GM12892 (cell line): ENCODE data around the gene SH3D21. TPM values are rescaled to one million over a fixed set of nuclear protein-coding genes. Genes with fewer than 3 reads are reported as not detected.
A peak's percentile ranks its signal among the peaks of the same experiment; 100 is the strongest.

Source experiments
- DNase-seq: peaks from one replicate; pipeline ENCODE4 v3.0.0; 2011; ENCODE audit not compliant: insufficient read length
- FAIRE-seq: peaks from 2 replicates; lab custom pipeline; 2011; peaks lifted over from hg19 to GRCh38; lab: Jason Lieb, UNC
- POLR2A ChIP-seq: IDR thresholded peaks from 2 replicates; pipeline ENCODE4 v1.6.1; 2011; ENCODE audit warnings: low read depth, low read length, control low read depth
- POLR2AphosphoS5 ChIP-seq: IDR thresholded peaks from 2 replicates; pipeline ENCODE4 v1.6.1; 2011; ENCODE audit warnings: low read depth, low read length, control low read depth
- TAF1 ChIP-seq: IDR thresholded peaks from 2 replicates; pipeline ENCODE4 v1.6.1; 2011; ENCODE audit warnings: low read depth, mild to moderate bottlenecking, control low read depth, low read length, borderline replicate concordance
- polyA plus RNA-seq: library from polyadenylated mRNA; unstranded; fragments of >200 nt; gene quantifications from one replicate; pipeline ENCODE4 v1.2.1, GENCODE V29; 2012; ENCODE audit warnings: missing spikeins, inconsistent platforms; ENCODE audit not compliant: missing spikeins

SH3D21 gene
- 15.3 TPM for polyA plus RNA-seq

- FAIRE-seq (peak; percentile 9), DNase-seq (no peak)
- no peak for TF ChIP-seq POLR2A
- TF ChIP-seq TAF1, result no peak
- no peak for TF ChIP-seq POLR2AphosphoS5
Observed at GRCh38 chr1:36306210-36306901, at the start of gene SH3D21. Gene SH3D21 (plus strand): TSS chr1:36306368. CDS start chr1:36306421, 53 bp downstream.

- no peak for FAIRE-seq
- TF ChIP-seq TAF1 (no peak), POLR2A (no peak), POLR2AphosphoS5 (no peak)
- DNase-seq, result no peak
Observed at GRCh38 chr1:36256558-36257374, 49.4 kb upstream of the SH3D21 start.

- no peak for TF ChIP-seq TAF1
- TF ChIP-seq POLR2AphosphoS5, result no peak
- TF ChIP-seq POLR2A, result no peak
- DNase-seq (peak; percentile 21), FAIRE-seq (no peak)
Observed at GRCh38 chr1:36257375-36257767, 48.8 kb upstream of the SH3D21 start.

- DNase-seq (no peak), FAIRE-seq (no peak)
- no peak for TF ChIP-seq POLR2A
- no peak for TF ChIP-seq POLR2AphosphoS5
- no peak for TF ChIP-seq TAF1
Observed at GRCh38 chr1:36258960-36259344, 47.2 kb upstream of the SH3D21 start.

GRCh38 chr1:36268981-36269380 is 37.2 kb upstream of the SH3D21 start:
- DNase-seq, result no peak
- TF ChIP-seq TAF1 (no peak), POLR2A (no peak), POLR2AphosphoS5 (no peak)
- FAIRE-seq, result no peak

- FAIRE-seq (no peak), DNase-seq (no peak)
- no peak for TF ChIP-seq POLR2A
- no peak for TF ChIP-seq POLR2AphosphoS5
- TF ChIP-seq TAF1, result no peak
Observed at GRCh38 chr1:36269408-36269838, 36.7 kb upstream of the SH3D21 start.

- TF ChIP-seq TAF1 (no peak), POLR2AphosphoS5 (no peak), POLR2A (no peak)
- no peak for DNase-seq
- FAIRE-seq, result no peak
Observed at GRCh38 chr1:36273024-36273423, 33.1 kb upstream of the SH3D21 start.

GRCh38 chr1:36274201-36274600 is 32.0 kb upstream of the SH3D21 start:
- no peak for TF ChIP-seq TAF1
- TF ChIP-seq POLR2A, result no peak
- TF ChIP-seq POLR2AphosphoS5, result no peak
- FAIRE-seq, result no peak
- no peak for DNase-seq

GRCh38 chr1:36276688-36277087 is 29.5 kb upstream of the SH3D21 start:
- TF ChIP-seq POLR2AphosphoS5 (no peak), POLR2A (no peak), TAF1 (no peak)
- FAIRE-seq, result no peak
- no peak for DNase-seq

GRCh38 chr1:36279110-36279788 is 26.9 kb upstream of the SH3D21 start:
- DNase-seq (no peak), FAIRE-seq (no peak)
- no peak for TF ChIP-seq POLR2AphosphoS5
- TF ChIP-seq TAF1, result no peak
- TF ChIP-seq POLR2A, result no peak

- FAIRE-seq (no peak), DNase-seq (no peak)
- no peak for TF ChIP-seq POLR2A
- no peak for TF ChIP-seq TAF1
- TF ChIP-seq POLR2AphosphoS5, result no peak
Observed at GRCh38 chr1:36279789-36280296, 26.3 kb upstream of the SH3D21 start.

GRCh38 chr1:36284061-36284460 is 22.1 kb upstream of the SH3D21 start:
- no peak for FAIRE-seq
- TF ChIP-seq TAF1 (no peak), POLR2A (no peak), POLR2AphosphoS5 (no peak)
- DNase-seq, result no peak
